Thymus (tissue), 11 donors: ENCODE results near the gene ATG7. TPM values are rescaled to one million over a fixed set of nuclear protein-coding genes. Genes with fewer than 3 reads are reported as not detected.

Experiments used
- DNase-seq, 9 donors: peaks; one replicate each; pipeline ENCODE4 v3.0.0-alpha.2; 2013; ENCODE audit warnings: low spot score in 9 of 9, low read depth in 6 of 9, missing footprints in 1 of 9
- H3K27ac ChIP-seq, 2 donors: one replicate each; pipeline ENCODE4 v1.5.1; 2013; ENCODE audit warnings: control low read depth in 1 of 2, low read depth in 1 of 2, low read length in 1 of 2, mild to moderate bottlenecking in 1 of 2, moderate library complexity in 1 of 2
- H3K27me3 ChIP-seq, 2 donors: one replicate each; pipeline ENCODE4 v1.5.1; 2013; ENCODE audit warnings: low read length in 1 of 2; ENCODE audit not compliant: control insufficient read depth in 2 of 2, insufficient read depth in 1 of 2
- H3K36me3 ChIP-seq, 2 donors: one replicate each; pipeline ENCODE4 v1.5.1; 2013; ENCODE audit warnings: low read length in 1 of 2, mild to moderate bottlenecking in 1 of 2, moderate library complexity in 1 of 2; ENCODE audit not compliant: control insufficient read depth in 2 of 2, insufficient read depth in 2 of 2
- H3K4me1 ChIP-seq, 2 donors: one replicate each; pipeline ENCODE4 v1.5.1; 2013; ENCODE audit warnings: low read length in 2 of 2; ENCODE audit not compliant: control insufficient read depth in 2 of 2, insufficient read depth in 2 of 2
- H3K4me3 ChIP-seq, 2 donors: one replicate each; pipeline ENCODE4 v1.5.1; 2013; ENCODE audit warnings: low read length in 2 of 2, control low read depth in 1 of 2, mild to moderate bottlenecking in 1 of 2
- H3K9me3 ChIP-seq, 2 donors: one replicate each; pipeline ENCODE4 v1.5.1; 2013; ENCODE audit warnings: low read length in 1 of 2, mild to moderate bottlenecking in 1 of 2; ENCODE audit not compliant: control insufficient read depth in 2 of 2, insufficient read depth in 1 of 2
- WGBS: extraction: QIAGEN DNeasy Blood & Tissue Kit; methylation state at CpG from one replicate; pipeline ENCODE4 v1.1.7; 2013; 5-methylcytosine and 5-hydroxymethylcytosine counted together
- polyA plus RNA-seq: library from polyadenylated mRNA; stranded (reverse); fragments of 200-250 nt; gene quantifications from one replicate; pipeline ENCODE4 v1.2.3, GENCODE V29; 2013
- total RNA-seq: library from RNA; stranded (reverse); fragments of 120-200 nt; gene quantifications from one replicate; pipeline ENCODE4 v1.2.4, GENCODE V29; 2013
- donor health status: healthy.

The ATG7 gene
- total and polyA plus RNA-seq, 2 donors: 9.0 to 21.7 TPM

DNA sequence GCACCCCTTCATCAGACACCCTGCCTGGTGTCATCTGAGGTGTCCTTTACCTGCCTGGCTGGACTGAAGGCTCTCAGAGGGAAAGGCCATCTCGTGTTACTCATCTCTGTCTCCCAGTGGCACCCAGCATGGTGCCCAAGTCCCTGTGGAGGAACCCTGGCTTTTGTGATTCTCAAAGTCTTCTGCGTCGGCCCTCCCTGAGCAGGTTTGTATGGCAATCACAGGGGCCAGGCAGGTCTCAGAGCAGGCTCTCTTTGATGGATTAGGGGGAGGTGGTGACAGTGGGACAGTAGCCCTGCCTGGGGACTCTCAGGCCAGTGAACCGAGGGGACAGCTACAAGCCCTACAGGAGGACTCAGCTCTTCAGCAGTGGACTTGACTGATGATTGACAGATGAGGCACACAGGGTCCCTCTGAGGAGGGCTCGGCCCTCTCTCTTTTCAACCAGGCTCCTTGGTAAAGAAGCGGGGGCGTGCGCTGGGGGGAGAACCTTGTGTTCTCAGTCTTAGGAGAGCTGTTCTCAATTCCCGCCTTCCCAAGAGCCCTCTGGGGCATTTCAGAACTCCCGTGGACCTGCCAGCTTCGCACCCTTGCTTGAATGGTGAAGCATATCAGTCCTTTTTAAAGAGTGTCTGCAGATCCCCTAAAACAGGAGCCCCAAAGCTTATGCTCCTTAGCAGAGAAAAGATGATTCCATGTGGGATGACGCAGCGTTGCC is 263.2 kb downstream of the ATG7 start:
- H3K9me3 ChIP-seq: no peaks in the 10 kb centered on the region

DNA sequence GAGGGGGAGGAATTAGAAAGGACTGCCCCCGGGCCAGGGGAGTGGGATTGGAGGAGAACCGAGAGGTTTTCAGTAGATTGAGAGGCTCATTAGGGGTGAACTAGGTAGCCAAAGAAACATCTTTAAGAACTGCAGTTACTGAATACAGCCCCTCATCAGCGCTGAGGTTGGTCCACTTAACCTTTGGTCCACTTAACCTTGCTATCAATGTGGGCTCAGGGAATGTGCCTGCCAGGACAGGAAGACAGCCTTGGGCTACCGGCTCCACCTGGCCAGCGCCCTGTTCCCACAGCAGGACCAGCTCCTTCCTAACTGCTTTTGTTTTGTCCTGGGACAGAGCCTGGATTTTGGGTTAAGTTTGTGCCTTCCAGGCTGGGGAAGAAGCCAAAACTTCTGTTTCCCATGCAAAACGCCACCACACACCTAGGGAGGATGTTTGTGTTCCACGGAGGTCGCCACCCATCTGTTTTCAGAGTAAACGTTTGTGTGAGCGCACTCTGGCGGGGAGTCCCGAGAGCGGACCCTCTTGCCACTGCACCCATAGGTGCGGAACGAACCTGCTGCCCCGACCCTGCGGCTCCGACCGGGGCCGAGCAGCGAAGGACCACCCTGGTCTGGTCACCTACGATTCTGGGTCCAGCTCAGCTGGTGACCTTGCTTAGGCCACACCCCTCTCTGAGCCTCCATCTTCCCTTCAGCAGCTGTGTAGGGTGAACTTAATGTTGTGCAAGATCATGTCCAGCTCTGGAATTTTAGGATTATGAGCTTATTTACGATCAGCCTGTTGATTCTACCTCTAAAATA is 264.1 kb downstream of the ATG7 start:
- Histone ChIP-seq H3K27ac (no peak overlapping the region), H3K4me1 (peaks cover 0 to 4% of the 10 kb centered on the region in 2 donors), H3K36me3 (peaks cover 0 to 3% of the 10 kb centered on the region in 2 donors), H3K4me3 (no peak overlapping the region), H3K9me3 (no peaks in the 10 kb centered on the region), H3K27me3 (no peaks in the 10 kb centered on the region)
- 98% methylated on average over 23 of the region's 23 CpGs for WGBS
- DNase-seq: no peak

More for the DNA sequence above, 263.2 kb downstream of the ATG7 start:
- peaks cover 0 to 3% of the 10 kb centered on the region in 2 donors for H3K36me3 ChIP-seq
- WGBS: 99% methylated on average over 13 of the region's 13 CpGs
- H3K4me1 ChIP-seq: peaks cover 0 to 4% of the 10 kb centered on the region in 2 donors
- no peaks in the 10 kb centered on the region for H3K27me3 ChIP-seq
- H3K4me3 ChIP-seq: no peak overlapping the region
- no peak overlapping the region for H3K27ac ChIP-seq
- no peak for DNase-seq

DNA sequence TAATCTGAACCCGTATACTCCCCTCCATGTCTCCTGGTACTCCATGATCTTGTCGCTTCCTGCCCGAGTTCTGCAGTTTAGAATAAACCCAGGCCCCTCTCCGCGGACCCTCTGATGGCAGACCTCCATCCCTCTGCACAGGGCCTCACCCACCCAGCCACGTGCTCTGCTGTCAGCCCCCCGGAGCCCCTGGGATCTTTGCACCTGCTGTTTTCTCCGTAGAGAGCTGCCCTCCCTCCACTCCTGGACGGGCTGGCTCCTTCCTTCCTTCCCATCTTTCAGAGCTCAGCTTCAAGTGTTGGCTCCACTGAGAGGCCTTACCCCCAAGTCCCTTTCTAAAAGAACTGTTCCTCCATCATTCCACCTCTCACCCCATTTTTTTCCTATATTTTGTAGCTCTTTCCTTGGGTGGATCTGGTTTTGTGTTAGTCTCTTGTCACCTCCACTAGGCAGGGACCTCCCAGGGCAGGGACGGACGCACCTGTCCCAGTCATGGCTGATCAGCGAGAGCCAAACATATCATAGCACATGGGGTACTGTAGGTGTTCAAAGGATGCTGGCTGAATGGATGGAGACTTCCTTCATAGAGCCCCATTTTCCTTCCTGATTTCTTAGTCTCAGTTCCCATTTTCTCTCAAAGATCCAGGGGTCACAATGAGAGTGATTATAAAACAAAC is 264.9 kb downstream of the ATG7 start:
- 98% methylated on average over 12 of the region's 12 CpGs for WGBS
- Histone ChIP-seq H3K27me3 (no peaks in the 10 kb centered on the region), H3K36me3 (peaks cover 0 to 3% of the 10 kb centered on the region in 2 donors), H3K4me1 (peaks cover 0 to 4% of the 10 kb centered on the region in 2 donors), H3K27ac (no peak overlapping the region), H3K9me3 (no peaks in the 10 kb centered on the region), H3K4me3 (no peak overlapping the region)
- DNase-seq: no peak

DNA sequence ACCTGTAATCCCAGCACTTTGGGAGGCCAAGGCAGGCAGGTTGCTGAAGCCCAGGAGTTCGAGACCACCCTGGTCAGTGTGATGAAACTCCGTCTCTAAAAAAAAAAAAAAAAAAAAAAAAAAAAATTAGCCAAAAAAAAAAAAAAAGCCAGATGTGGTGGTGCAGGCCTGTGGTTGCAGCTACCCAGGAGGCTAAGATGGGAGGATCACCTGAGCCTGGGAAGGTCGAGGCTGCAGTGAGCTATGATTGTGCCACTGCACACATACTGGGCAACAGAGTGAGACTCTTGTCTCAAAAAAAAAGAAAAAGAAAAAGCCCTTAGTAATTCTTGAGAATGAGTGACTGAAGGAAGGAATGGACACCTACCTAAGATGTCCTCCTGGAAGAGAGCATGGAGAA is 266.4 kb downstream of the ATG7 start:
- Histone ChIP-seq H3K36me3 (peaks cover 0 to 3% of the 10 kb centered on the region in 2 donors), H3K4me3 (no peak overlapping the region), H3K27ac (no peak overlapping the region), H3K4me1 (no peaks in the 10 kb centered on the region), H3K27me3 (no peaks in the 10 kb centered on the region), H3K9me3 (no peaks in the 10 kb centered on the region)
- WGBS: 97% methylated on average over 3 of the region's 3 CpGs
- DNase-seq: no peak

DNA sequence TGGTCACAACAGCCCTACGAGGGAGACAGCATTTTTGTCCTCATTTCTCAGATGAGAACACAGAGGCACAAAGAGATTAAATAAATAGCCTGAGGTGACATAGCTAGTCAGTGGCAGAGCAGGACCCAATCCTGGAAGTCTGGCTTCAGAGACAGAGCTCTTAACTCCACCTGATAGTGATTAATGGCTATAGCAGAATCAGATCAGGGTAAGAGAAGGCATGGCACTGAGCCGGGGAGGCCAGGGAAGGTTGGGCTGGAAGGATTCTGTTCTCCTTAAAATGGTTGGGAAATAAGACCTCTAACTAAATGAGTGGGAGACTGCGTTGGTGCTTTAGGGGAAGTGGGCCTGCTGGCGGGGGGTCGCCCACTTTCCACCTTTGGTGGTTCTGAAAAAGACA is 267.0 kb downstream of the ATG7 start:
- H3K4me1 ChIP-seq: peaks cover 0 to under 1% of the 10 kb centered on the region in 2 donors
- no peaks in the 10 kb centered on the region for H3K27me3 ChIP-seq
- 97% methylated on average over 5 of the region's 5 CpGs for WGBS
- H3K4me3 ChIP-seq: no peak overlapping the region
- DNase-seq: no peak
- no peaks in the 10 kb centered on the region for H3K9me3 ChIP-seq
- H3K36me3 ChIP-seq: peaks cover 0 to 3% of the 10 kb centered on the region in 2 donors
- H3K27ac ChIP-seq: no peak overlapping the region

DNA sequence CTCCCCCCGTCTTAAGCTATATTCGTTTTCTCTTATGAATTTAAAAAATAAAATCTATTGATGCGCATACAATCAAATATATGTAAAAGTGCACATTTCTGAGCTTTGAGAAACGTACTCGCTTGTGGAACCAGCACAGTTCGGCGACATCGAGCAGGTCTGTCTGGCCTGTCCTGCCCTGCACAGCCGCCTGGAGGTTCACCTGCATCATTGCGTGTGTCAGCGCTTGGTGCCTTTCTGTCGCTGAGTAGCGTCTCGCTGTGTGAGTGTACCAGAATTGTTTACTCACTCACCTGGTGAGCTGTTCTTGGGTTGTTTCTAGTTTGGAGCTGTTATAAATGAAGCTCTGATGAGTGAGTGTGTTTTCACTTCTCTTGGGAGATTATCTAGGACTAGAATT is 267.5 kb downstream of the ATG7 start:
- Histone ChIP-seq H3K36me3 (peaks cover 0 to 3% of the 10 kb centered on the region in 2 donors), H3K27me3 (no peaks in the 10 kb centered on the region), H3K4me3 (no peak overlapping the region), H3K4me1 (peaks cover 0 to 4% of the 10 kb centered on the region in 2 donors), H3K9me3 (no peaks in the 10 kb centered on the region), H3K27ac (no peak overlapping the region)
- WGBS: 98% methylated on average over 14 of the region's 14 CpGs
- DNase-seq: no peak

DNA sequence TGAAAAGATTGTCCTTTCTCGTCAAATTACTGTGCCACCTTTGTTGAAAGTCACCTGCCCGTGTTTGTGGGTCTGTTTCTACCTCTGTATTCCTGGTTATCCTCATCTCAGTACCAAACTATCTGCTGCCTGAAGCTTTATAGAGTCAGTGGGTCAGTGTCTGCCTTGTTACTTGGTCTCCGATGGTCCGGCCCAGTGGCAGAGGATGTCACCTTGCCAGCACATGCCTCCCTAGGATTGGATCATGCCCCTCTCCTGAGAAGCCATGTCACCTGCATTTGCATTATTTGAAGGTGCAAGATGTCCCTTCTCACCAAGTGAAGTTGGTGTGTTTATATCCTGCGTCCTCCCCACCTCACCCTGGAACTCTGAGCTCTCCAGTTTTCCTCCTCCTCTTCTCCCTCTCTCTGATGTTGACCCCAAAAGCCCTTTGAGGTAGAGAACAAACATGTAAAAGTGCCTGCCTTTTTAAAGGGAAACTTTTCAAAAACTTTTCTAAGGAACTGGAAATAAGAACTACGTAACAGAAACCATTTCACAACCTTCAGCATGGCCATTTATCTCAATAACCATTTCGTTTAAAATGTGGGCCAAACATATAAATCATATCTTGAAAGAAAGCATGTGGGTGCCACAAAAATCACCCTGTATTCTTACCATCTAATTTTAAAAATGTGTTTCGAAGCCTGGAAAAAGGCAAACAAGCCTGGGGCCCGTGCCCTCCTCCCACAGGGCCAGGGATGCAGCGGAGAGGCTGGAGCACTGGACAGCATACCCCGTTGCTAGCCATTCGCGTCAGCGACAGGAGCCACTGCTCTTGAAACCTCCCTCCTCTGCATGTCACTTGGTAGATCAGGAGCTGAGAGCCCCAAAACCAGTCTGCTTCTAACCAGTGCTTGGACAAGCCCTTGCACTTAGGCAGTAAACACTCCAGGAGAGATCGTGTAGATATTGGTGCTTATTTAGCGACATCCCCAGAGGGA is 269.4 kb downstream of the ATG7 start:
- Histone ChIP-seq H3K9me3 (no peaks in the 10 kb centered on the region), H3K27me3 (no peaks in the 10 kb centered on the region), H3K4me1 (peaks cover 0 to 8% of the 10 kb centered on the region in 2 donors), H3K27ac (no peak overlapping the region), H3K4me3 (no peak overlapping the region), H3K36me3 (no peaks in the 10 kb centered on the region)
- 97% methylated on average over 16 of the region's 16 CpGs for WGBS
- no peak for DNase-seq

DNA sequence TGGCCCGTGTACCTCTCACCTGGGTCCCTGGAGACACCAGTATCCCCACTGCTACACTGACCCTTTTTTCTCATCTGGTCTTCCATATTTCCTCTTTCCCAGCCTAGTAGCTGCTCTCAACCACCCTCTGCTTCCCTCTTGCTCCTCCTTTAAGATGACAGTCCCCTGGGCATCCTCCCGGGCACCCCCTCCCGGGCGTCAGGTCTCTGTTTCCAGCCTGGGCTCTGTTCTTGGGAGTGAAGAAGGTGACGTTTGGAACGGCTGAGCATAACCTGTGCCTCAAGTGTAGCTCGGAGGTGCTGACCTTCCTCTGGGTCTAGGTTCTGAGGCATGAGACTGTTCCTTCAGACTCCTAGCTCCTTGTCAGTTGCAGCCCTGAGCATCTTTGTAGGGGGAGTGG is 270.4 kb downstream of the ATG7 start:
- Histone ChIP-seq H3K9me3 (no peaks in the 10 kb centered on the region), H3K4me3 (no peak overlapping the region), H3K36me3 (no peaks in the 10 kb centered on the region), H3K27ac (no peak overlapping the region), H3K27me3 (no peaks in the 10 kb centered on the region), H3K4me1 (peaks cover 0 to 8% of the 10 kb centered on the region in 2 donors)
- WGBS: 97% methylated on average over 7 of the region's 7 CpGs
- DNase-seq: no peak
